Measurements from ENCODE around the gene NEDD4L.
"Not testable (repeated sequence)": the region's sequence is repeated elsewhere in the genome, so short reads cannot be mapped to it uniquely, and the experiment has no call there.

NEDD4L gene

DNA sequence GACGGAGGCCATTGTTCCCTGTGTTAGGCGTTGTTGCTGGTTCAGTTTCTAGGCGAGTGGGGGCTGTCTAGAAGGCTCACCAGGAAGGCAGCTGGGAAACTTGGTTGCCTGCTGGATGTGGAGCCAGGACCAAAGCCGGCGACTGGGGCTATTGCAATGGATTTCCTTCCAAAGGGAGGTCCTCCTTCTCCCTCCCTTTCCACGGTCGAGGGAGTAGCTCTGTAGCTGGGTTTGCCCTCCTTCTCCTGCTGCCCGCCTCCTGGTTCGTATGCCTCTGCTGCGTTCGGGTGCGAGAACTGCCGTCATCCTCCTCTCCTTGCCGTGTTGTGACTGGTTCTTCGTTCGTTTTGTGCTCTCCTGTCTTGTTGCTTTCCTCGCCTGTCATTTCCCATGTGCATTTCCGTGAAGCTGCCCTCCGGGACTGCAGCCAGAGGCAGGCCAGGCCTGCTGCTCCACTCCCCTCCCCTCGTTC, 203.4 kb downstream of the NEDD4L start:
- DNase-seq = no peak

DNA sequence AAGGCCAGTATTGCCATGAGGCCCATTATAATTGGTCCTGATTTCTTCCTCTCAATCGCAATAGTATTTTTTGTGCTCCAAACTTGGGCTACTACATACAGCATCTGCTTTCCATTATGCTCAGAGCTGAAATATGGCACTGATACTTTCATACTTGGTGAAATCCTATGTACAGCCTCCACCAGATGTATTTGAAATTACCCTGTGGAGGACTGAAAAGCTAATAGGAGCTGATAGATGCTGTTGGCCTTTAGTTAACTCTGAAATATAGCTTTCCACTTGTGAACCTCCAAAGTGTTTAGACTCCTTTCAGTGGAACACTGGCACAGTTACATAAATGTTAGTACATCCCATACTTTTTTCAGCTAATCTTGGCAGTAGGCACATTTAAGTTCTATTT, 205.7 kb downstream of the NEDD4L start:
- no peak for DNase-seq

DNA sequence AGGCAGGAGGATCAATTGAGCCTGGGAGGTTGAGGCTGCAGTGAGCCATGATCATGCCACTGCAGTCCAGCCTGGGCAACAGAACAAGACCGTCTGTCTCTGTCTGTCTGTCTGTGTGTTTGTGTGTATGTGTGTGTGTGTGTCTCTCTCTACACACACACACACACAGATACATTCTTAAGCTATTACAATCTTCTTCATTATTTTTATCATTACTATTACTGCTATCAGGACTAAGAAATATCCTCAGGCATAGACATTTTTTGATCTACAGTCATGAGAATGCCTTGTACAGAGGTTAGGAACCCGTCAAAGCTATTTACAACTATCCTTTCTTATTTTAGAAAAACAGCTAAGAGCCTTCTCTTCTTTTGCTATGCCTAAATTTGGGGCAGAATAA, 207.4 kb downstream of the NEDD4L start:
- no peak for DNase-seq

DNA sequence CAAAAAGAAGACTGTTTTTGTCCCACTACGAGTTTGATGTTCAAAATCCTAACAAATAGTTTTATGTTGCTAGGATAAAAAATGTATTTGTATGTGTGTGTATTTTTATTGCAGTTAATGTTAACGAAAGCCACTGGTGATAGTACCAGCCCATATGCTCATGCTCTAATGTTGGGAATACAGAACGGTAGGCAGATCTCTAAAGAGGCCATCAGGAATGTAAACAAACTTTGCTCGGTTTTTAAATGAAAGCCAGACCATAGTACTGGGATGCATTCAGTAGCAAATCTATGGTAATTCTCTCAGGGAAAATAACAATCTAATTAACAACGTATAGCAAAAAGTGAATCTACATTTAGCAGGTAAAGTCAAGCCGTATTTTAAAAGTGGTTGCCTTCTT, 208.1 kb downstream of the NEDD4L start:
- DNase-seq = no peak

DNA sequence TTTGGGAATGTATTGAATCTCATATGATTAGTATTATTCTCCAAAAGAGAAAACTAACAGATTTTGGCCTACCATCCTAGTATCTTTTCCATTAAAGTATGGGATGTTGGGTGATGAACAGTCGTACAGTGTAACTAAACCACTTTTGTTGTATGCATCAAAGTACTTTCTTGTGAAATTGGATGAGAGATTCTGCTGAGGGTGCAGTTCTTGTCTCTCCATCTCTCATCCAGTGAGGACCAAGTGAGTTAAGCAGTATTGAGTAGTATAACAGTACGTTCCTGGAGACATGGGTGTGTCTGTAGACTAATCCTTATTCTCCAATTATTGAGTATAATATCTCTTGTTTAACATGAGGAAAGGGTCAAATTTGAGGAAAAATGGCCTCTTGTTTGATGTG, 209.3 kb downstream of the NEDD4L start:
- DNase-seq = no peak

DNA sequence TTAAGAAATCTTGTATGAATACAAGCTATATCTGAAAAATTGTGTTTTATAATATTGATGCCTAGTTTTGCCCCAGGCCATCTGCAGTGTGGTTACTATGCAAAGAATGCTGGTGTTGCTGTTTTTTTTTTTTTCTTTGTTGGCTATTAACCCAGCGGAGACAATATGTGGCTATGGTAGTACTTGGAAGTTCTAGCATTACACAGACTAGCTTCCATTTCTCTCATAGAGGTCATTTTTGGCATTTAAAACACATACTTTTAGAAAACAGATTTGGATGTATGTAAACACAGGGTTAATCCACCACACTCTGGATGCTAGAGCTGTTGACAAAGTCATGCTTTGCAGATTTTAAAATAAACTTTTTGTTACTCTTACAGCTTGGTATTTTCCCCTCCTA, 209.8 kb downstream of the NEDD4L start:
- DNase-seq = no peak

DNA sequence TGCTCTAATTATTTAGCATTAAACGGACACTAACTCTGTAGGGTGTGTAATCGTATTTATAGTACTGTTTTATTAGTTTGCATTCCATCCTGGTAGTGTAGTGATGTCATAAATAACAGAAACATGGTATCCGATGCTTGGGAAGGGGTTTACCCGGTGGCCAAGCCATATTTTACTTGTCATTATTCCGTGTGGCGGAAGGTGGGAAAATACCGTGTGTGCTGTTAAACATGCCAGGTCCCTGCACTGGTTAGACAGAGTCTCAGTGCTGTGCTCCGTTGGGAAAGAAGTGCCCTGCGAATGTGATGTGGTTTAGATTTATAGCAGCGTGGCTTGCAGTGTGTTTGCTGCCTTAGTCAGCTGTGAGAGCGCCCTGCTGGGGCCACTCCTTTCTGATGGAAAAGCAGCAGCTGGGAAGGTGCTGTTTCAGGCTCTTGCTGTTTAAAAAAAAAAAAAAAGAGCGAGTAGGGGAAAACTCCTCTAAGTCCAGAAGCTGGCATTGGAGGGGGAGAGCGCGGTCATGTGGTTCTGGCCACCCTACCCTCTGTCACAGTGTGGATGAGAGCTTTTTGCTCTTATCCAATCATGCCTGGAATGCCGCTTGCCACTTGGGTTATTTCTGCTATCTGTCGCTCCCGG, 211.0 kb downstream of the NEDD4L start:
- no peak for DNase-seq

DNA sequence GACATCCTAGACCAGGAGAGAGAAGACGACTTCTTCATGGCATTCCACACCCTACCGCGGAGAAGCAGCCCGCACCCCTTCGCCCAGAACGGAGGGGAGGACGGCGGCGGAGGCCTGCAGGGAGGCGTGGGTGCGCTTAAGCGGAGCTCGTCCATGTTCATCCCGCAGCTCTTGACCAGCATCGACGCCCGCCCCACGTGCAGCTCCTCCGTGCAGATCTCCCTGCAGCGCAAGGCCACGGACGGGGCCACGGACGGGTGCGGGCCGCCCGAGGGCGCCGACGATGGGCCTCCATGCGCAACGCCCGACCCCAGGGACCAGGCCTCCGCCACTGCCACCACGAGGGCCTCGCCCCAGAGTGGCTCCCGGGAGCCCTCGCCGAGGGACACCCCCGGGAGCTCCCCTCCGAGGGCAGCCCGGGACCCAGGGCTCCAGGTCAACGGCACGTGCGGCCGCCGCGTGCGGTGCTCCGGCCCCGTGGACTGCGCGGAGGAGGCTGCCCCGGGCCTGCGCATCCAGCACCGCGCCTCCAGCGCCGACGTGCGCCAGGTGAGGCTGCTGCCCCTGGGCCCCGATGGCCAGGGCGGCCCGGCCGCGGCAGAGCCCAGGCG, 211.8 kb downstream of the NEDD4L start:
- DNase-seq = no peak

DNA sequence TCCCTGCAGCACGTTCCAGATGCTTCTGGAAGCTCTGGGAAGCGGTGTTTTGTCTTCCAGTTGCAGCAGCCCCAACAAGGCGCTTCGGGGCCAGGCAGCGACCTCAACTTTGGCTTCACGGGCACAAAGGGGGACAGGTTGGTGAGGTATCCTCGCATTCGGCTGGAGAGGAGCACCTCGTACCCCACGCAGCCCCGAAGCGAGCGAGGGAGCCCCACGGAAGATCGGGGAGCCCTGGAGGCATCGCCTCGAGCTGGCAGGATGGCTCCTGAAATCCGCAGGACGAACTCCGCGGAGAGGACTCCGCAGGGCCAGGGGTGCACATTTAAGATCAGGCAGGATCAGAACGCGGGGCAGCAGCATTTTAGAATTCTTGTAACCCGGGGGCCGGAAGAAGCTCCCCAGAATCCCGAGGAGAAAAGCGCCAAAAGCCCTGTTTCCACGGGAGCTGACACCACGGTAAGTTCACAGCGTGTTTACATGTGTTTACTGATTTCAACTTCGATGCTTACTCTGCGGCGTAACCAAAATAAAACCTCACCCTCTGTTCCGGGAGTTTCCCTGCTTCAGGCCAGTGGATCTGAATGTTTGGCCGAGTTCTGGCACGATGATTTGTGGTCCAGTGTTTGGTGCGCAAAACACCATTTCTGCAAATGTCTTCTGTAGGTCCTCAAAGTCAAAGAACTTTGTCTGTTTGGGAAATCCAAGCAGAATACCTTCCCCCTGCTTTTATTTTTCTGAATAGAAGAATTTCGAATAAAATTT, 212.5 kb downstream of the NEDD4L start:
- no peak for DNase-seq

DNA sequence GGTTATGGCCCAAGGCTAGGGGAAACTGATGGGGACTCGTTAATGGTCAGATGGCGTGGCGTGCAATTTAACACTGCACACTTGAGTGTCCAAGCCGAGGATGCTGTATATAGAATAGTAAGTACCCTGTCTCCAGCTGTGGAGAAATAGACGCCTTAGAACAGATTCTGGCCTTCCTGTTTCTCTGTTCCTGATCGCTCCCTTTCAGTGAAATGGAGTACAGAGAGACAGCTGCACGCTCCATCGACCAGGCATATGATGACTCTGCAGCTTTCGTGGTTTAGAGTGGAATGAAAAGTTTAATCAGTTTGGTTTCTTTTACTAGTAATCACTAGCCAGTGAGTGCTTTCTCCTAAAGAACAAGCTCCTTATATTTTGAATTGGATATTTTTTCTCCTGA, 213.4 kb downstream of the NEDD4L start:
- no peak for DNase-seq

DNA sequence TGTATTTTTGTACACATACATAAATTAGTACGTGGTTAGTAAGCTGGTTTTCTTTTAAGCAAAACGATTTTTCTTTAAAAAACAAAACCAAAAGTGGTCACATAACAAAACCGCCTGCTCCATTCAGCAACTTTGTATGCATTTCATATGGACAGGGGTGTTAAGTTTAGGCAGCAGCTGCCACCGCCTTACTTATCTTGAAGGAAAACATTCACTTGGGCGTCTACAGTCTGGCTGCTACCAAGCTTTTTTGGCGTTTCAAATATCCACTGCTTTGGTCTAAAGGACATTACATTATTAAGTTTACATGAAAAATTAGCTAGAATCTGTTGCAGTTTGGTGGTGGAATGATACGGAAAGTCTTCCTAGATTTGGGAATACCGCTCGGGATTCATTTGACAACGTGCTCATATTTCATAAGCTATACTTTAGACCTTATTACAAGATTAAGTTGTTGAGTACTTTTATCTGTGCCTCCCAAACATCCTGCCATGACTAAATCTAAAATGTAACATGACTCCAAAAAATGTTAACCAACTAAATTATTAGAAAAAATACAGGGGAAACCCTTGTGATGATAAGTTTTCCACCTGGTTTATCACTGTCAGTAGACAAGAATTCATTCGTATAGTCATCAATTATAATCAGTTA, 214.8 kb downstream of the NEDD4L start:
- no peak for DNase-seq

DNA sequence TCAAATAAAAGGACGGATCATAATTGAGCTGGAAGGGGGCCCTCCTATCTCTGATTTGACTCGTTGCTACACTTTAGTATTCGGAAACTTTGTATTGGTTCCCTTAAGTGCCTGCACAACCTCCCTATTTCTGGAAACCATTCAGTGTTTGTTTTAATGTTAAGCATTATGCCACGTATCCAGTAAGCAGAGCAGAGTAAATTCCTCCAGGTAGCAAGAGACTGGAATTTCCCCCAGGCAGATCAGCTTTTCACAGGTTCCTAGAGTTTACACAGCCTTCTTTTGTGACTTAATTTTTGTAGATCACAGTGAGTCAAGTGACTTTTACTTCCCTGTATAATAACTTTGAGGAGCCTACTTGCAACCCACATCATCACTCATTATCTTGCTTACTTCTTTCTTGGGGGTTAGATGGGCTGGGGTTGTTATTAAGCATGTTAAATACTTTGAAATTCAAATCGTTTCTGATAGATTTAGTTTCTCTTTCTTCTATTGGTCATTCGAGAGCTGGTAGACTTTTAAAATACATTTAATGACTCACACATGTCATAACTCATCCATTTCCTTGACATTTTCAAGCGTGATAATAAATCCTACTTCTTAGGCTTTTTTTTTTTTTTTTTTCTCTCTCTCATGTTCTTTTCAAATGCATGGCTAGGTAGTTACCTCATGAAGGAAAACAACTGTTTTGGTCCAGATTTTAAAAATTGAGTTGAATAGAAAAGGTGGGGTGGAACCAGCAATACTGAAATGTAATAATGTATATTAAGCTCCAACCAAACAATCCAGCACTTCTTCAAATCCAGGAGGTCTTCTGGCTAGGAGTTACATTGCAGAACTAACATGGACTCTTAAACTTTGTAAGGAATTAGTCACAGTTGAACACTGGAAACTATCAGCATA, 219.3 kb downstream of the NEDD4L start:
- DNase-seq = no peak

DNA sequence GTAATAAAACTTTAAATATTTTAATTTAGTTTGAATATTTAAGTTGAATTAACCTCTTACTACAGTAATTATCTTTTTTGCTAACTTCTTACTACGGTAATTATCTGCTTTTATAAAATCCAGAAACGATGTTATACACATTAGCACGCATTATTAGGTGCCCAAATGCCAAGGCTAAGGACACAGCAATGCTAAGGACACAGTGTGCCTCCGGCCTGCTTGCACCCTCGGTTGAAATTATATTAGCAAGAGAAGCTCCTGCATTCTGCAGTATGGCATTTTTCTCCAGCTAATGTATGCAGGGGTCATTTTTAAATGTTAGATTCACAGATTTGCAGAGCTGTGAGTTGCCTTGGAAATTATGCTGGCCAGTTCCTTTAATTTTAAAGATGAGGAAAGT, 220.0 kb downstream of the NEDD4L start:
- DNase-seq = no peak

DNA sequence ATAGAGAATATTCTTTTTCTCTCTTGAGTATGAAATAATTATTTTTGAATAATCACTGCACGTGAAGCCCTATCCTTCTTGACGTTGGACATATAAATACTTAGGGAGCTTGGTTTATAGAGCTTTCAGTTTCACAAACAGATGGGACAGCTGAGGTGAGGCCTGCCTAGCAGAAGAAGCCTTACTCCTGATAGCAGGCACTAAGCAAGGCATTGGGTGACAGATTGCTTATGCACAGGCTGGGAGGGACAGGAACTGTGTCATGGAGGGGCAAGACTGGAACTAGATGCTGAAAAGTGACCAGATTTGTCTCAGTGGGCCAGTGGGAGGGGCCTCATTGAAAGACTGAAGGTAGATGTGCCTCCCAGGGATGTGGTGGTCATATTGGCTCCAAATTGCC, 220.8 kb downstream of the NEDD4L start:
- no peak for DNase-seq

DNA sequence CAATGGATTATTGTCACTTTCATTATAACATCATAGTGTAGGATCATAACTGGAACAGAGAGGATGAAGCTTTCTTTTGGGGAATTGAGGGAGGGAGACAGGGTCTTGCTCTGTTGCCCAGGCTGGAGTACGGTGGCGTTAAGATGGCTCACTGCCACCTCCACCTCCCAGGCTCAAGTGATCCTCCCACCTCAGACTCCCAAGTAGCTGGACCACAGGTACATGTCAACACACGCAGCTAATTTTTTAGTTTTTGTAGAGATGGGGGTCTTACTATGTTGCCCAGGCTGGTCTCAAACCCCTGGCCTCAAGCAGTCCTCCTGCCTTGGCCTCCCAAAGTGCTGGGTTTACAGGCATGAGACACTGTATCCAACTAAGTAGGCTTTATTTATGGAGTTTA, 221.5 kb downstream of the NEDD4L start:
- DNase-seq = not testable (repeated sequence)

DNA sequence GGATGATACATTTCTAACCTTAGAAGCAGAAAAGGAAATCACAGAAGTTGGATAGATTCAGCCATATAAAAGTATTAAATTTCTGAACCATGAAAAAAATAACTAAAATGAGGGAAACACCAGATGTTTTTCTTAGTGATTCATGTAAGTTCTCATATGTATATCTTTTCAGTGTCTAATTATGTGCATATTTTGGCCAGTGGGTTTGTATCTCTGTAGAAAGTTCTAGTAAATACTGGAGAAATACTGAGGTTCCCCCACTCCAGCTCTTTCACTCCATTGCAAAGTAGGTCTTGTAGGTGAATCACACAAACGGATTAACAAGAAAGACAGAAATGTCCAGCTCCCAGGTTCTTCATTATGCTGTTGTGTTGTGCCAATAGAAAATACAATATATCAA, 222.3 kb downstream of the NEDD4L start:
- no peak for DNase-seq

DNA sequence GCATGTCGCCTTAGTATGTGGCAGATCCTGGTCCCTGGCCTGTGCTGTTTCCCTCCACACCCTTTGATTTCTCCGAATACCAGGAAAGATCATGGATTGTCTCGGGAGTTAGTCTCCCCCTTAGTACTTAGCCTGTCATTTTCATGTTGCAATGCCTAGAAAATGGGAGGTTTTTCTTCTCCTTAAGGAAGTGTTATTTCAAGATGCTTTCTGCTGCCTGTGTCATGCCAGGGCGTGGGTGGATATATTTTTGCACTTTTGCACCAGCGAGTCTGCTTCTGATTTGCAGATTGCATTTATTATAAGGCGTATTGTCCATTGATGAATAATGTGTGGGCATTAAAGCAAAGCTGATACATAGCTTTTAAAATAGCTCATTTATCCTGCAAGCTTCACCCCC, 223.5 kb downstream of the NEDD4L start:
- no peak for DNase-seq

DNA sequence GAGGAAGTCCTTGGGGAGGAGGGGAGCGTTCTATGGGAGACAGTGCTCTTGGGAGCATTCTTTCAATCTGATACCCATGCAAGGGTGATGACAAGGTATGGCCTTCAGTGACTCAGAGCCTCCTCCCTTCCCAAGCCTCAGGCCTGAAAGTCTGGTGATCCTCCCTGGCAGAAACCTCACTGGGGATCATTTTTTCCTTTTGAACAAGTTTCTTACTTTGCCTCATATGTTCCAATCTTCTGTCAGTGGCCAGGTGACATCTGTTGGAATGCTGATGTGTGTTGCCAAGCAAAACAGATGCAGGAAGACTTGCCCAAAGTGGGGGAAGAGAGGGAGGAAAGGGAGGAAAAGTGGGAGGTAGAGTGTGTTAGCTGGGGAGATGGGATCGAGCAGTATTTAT, 224.8 kb downstream of the NEDD4L start:
- no peak for DNase-seq

DNA sequence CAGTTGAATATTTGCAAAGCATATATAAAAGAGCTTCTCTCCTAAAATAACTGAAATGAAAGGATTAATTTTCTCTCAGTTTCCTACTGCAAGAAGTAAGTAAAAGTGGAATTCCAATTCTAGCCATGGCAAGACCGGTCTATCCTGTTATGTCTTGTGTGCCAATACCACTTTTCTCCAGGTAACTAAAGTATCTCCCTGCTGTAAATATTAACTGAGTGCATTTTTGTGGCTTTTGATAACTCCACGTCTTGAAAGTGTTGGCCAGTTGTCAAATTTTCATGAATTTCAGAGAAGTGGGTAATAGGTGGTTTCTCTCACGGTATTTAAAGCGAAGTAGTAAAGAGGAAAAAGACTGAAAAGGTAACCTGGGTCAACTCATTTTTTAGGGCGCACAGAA, 225.9 kb downstream of the NEDD4L start:
- DNase-seq = no peak

DNA sequence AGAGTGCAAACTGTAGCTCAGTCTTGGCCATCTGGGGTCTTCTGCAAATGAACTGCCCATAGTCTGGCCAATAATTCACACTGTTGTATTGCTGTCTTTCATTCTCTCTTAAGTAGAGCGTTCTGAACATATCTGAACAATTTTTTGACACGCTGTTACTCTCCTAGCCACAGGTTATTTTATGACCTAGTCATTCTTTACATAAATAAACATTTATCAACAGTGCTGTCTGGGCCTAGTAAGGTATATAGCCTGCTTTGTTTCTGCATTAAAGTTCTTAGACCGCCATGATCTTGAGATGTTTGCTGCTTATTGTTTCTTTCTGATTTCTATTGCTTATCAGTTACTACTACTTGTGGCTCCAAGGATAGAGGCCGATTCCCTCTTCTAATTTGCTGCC, 226.4 kb downstream of the NEDD4L start:
- no peak for DNase-seq

DNA sequence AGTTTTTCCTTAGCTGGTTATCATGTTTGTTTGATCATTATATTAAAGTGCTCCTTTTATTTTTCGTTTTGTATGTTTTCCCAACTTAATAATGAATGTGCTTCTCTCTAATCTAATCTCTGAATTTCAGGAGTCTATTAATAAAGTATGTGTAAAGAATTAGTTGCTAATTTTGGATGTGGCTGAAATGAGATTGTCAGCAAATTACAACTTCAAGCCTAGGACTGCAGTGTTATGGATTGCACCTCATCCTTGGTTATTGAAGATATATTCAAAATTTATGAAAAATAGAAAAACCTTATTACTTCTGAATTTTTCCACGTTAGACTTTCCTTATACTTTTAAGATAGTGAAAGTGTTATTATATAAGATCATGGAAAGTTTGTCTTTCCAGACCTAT, 227.7 kb downstream of the NEDD4L start:
- no peak for DNase-seq

DNA sequence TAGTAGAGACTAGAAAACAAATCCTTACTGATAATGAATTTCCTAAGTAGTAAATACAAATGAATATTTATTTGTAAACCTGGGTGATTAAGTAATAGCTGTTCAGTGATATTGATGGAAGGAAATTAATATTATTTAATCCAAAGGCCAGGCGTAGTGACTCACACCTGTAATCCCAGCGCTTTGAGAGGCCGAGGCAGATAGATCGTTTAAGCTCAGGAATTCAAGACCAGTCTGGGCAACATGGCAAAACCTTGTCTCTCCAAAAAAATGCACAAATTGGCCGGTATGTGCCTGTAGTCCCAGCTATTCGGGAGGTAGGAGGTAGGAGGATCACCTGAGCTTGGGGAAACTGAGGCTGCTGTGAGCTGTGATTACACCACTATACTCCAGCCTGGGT, 228.2 kb downstream of the NEDD4L start:
- DNase-seq = no peak
